ENCODE data around the gene RUBCN.
A peak's percentile ranks its signal among the peaks of the same experiment; 100 is the strongest.

RUBCN gene

GRCh38 chr3:197750396-197750831 is 13.7 kb upstream of the RUBCN start:
- H3K4me2 ChIP-seq (ENCODE audit: low read length): peak overlapping the region; percentile 82
- no peaks in the 10 kb centered on the region for H3K9me2 ChIP-seq (replicated peaks; ENCODE audit: control insufficient read depth, low read length)
- peaks cover 56% of the 10 kb centered on the region for H3K79me2 ChIP-seq (ENCODE audit: control insufficient read depth, low read length)
- H3K4me1 ChIP-seq (ENCODE audit: control insufficient read depth, low read length): peaks cover 57% of the 10 kb centered on the region
- peaks cover 17% of the 10 kb centered on the region for H3F3A ChIP-seq (ENCODE audit: control insufficient read depth, insufficient read depth)
- TF ChIP-seq EZH2phosphoT487 (IDR thresholded peaks at IDR 0.05; ENCODE audit: borderline replicate concordance, low read length): no peak
- no peak for TF ChIP-seq CTCF (IDR thresholded peaks at IDR 0.05; ENCODE audit: low read depth, low read length, poor library complexity, severe bottlenecking)
- H3K4me3 ChIP-seq (ENCODE audit: low read length): peak overlapping the region; percentile 86
- H3K27ac ChIP-seq (ENCODE audit: low read depth, low read length): peak overlapping the region; percentile 74
- H3K27me3 ChIP-seq (ENCODE audit: control insufficient read depth, low read length): no peaks in the 10 kb centered on the region
- no peaks in the 10 kb centered on the region for H3K9me3 ChIP-seq (ENCODE audit: control insufficient read depth, insufficient read depth, low read length)
- H3K36me3 ChIP-seq (ENCODE audit: control insufficient read depth, low read length): peaks cover 14% of the 10 kb centered on the region
- peaks cover 12% of the 10 kb centered on the region for H4K20me1 ChIP-seq (ENCODE audit: control insufficient read depth, insufficient read depth, low read depth, low read length)

GRCh38 chr3:197749601-197750395 is 13.1 kb upstream of the RUBCN start, which contains the start of gene FYTTD1:
Gene FYTTD1, plus strand, starts transcription at chr3:197749883. Its CDS starts 89 bp downstream, at chr3:197749972.
- peaks cover 54% of the 10 kb centered on the region for H3K4me1 ChIP-seq (ENCODE audit: control insufficient read depth, low read length)
- peaks cover 14% of the 10 kb centered on the region for H3K36me3 ChIP-seq (ENCODE audit: control insufficient read depth, low read length)
- H3K4me2 ChIP-seq (ENCODE audit: low read length): peak within 1 kb of the TSS; percentile 82
- peaks cover 12% of the 10 kb centered on the region for H4K20me1 ChIP-seq (ENCODE audit: control insufficient read depth, insufficient read depth, low read depth, low read length)
- H3K79me2 ChIP-seq (ENCODE audit: control insufficient read depth, low read length): peaks cover 50% of the 10 kb centered on the region
- TF ChIP-seq EZH2phosphoT487 (IDR thresholded peaks at IDR 0.05; ENCODE audit: borderline replicate concordance, low read length): no peak
- peak; percentile 61 for TF ChIP-seq CTCF (IDR thresholded peaks at IDR 0.05; ENCODE audit: low read depth, low read length, poor library complexity, severe bottlenecking)
- peak within 1 kb of the TSS; percentile 74 for H3K27ac ChIP-seq (ENCODE audit: low read depth, low read length)
- H3K9me3 ChIP-seq (ENCODE audit: control insufficient read depth, insufficient read depth, low read length): no peaks in the 10 kb centered on the region
- H3K27me3 ChIP-seq (ENCODE audit: control insufficient read depth, low read length): no peaks in the 10 kb centered on the region
- H3K4me3 ChIP-seq (ENCODE audit: low read length): peak within 1 kb of the TSS; percentile 86
- peaks cover 17% of the 10 kb centered on the region for H3F3A ChIP-seq (ENCODE audit: control insufficient read depth, insufficient read depth)
- H3K9me2 ChIP-seq (replicated peaks; ENCODE audit: control insufficient read depth, low read length): no peaks in the 10 kb centered on the region

GRCh38 chr3:197749315-197749600 is 12.6 kb upstream of the RUBCN start:
- peak overlapping the region; percentile 86 for H3K4me3 ChIP-seq (ENCODE audit: low read length)
- peak overlapping the region; percentile 74 for H3K27ac ChIP-seq (ENCODE audit: low read depth, low read length)
- H3K4me2 ChIP-seq (ENCODE audit: low read length): peak overlapping the region; percentile 82
- H3K9me2 ChIP-seq (replicated peaks; ENCODE audit: control insufficient read depth, low read length): no peaks in the 10 kb centered on the region
- H3K4me1 ChIP-seq (ENCODE audit: control insufficient read depth, low read length): peaks cover 48% of the 10 kb centered on the region
- TF ChIP-seq CTCF (IDR thresholded peaks at IDR 0.05; ENCODE audit: low read depth, low read length, poor library complexity, severe bottlenecking) (no peak), EZH2phosphoT487 (IDR thresholded peaks at IDR 0.05; ENCODE audit: borderline replicate concordance, low read length) (no peak)
- H3F3A ChIP-seq (ENCODE audit: control insufficient read depth, insufficient read depth): peaks cover 17% of the 10 kb centered on the region
- H4K20me1 ChIP-seq (ENCODE audit: control insufficient read depth, insufficient read depth, low read depth, low read length): peaks cover 12% of the 10 kb centered on the region
- H3K27me3 ChIP-seq (ENCODE audit: control insufficient read depth, low read length): no peaks in the 10 kb centered on the region
- H3K79me2 ChIP-seq (ENCODE audit: control insufficient read depth, low read length): peaks cover 44% of the 10 kb centered on the region
- no peaks in the 10 kb centered on the region for H3K9me3 ChIP-seq (ENCODE audit: control insufficient read depth, insufficient read depth, low read length)
- peaks cover 14% of the 10 kb centered on the region for H3K36me3 ChIP-seq (ENCODE audit: control insufficient read depth, low read length)

All from DOHH2 (cell line).